IMR-90 (cell line): ENCODE data around the gene CAMK4. TPM values are rescaled to one million over a fixed set of nuclear protein-coding genes. Genes with fewer than 3 reads are reported as not detected.

ENCODE experiments used
- ATAC-seq: fragments of 200-7000 bp; cut with Tn5 transposase; 2 replicates; pipeline ENCODE4 v1.9.1; 2020; ENCODE audit warnings: low read depth, mild to moderate bottlenecking, moderate library complexity
- BruUV-seq: library from RNA; stranded (reverse); fragments of 400-500 nt; replicated peaks from 2 replicates; lab custom pipeline; 2021; lab: Mats Ljungman, UMichigan
- CTCF ChIA-PET: fragments of 300-600 bp; formaldehyde crosslinking; extraction: SDS; loops from one replicate; lab custom pipeline; 2021; ENCODE audit warnings: antibody characterized with exemption; lab: Yijun Ruan, JAX
- POLR2A ChIA-PET: fragments of 300-600 bp; sonication (Branson Sonifier 250); formaldehyde crosslinking; loops from one replicate; lab custom pipeline; 2022; ENCODE audit warnings: antibody characterized with exemption; ENCODE audit not compliant: unreplicated experiment; lab: Charles Lee
- DNase-seq: peaks from one replicate; pipeline ENCODE4 v3.0.0; 2013
- H2AFZ ChIP-seq: replicated peaks from 2 replicates; pipeline ENCODE3; 2013; ENCODE audit warnings: low read length, mild to moderate bottlenecking; ENCODE audit not compliant: poor library complexity
- H2AK5ac ChIP-seq: 2 replicates; pipeline ENCODE4 v1.6.1; 2013; ENCODE audit warnings: low read depth, low read length, inconsistent platforms
- H2AK9ac ChIP-seq: replicated peaks from 2 replicates; pipeline ENCODE3; 2013; ENCODE audit warnings: mild to moderate bottlenecking, low read depth, low read length, moderate library complexity; ENCODE audit not compliant: poor library complexity
- H2BK120ac ChIP-seq: 2 replicates; pipeline ENCODE4 v1.6.1; 2013; ENCODE audit warnings: low read depth, low read length, inconsistent platforms
- H2BK15ac ChIP-seq: 3 replicates; pipeline ENCODE4 v1.6.1; 2013; ENCODE audit warnings: low read depth, low read length, inconsistent platforms
- H2BK20ac ChIP-seq: 2 replicates; pipeline ENCODE4 v1.6.1; 2013; ENCODE audit warnings: low read depth, mild to moderate bottlenecking, inconsistent platforms, low read length, moderate library complexity
- H2BK5ac ChIP-seq: 2 replicates; pipeline ENCODE4 v1.6.1; 2013; ENCODE audit warnings: mild to moderate bottlenecking, low read depth, low read length, inconsistent platforms; ENCODE audit not compliant: poor library complexity, severe bottlenecking
- H3K14ac ChIP-seq: replicated peaks from 2 replicates; pipeline ENCODE4 v1.6.1; 2013; ENCODE audit warnings: low read depth, low read length, inconsistent platforms
- H3K18ac ChIP-seq: 2 replicates; pipeline ENCODE4 v1.6.1; 2013; ENCODE audit warnings: low read depth, low read length, control low read depth
- H3K23ac ChIP-seq: 2 replicates; pipeline ENCODE4 v1.6.1; 2013; ENCODE audit warnings: low read depth, low read length, inconsistent platforms
- H3K27ac ChIP-seq: 2 replicates; pipeline ENCODE4 v1.5.1; 2013; ENCODE audit warnings: mild to moderate bottlenecking, control low read depth, low read length; ENCODE audit not compliant: insufficient read depth
- H3K27me3 ChIP-seq: 2 replicates; pipeline ENCODE4 v1.6.1; 2013; ENCODE audit warnings: low read length; ENCODE audit not compliant: control insufficient read depth, insufficient read depth
- H3K36me3 ChIP-seq: 2 replicates; pipeline ENCODE4 v1.6.1; 2013; ENCODE audit warnings: low read length, mixed read lengths; ENCODE audit not compliant: control insufficient read depth, insufficient read depth
- H3K4ac ChIP-seq: 2 replicates; pipeline ENCODE4 v1.6.1; 2013; ENCODE audit warnings: low read depth, low read length, inconsistent platforms
- H3K4me1 ChIP-seq: 2 replicates; pipeline ENCODE4 v1.6.1; 2013; ENCODE audit warnings: low read length, mixed read lengths; ENCODE audit not compliant: control insufficient read depth, insufficient read depth
- H3K4me2 ChIP-seq: 2 replicates; pipeline ENCODE4 v1.6.1; 2013; ENCODE audit warnings: low read depth, mild to moderate bottlenecking, control low read depth, low read length, moderate library complexity
- H3K4me3 ChIP-seq: 2 replicates; pipeline ENCODE4 v1.5.1; 2013; ENCODE audit warnings: low read depth, mild to moderate bottlenecking, control low read depth, low read length, moderate library complexity; ENCODE audit not compliant: insufficient read depth
- H3K56ac ChIP-seq: 2 replicates; pipeline ENCODE4 v1.6.1; 2013; ENCODE audit warnings: low read length, inconsistent platforms; ENCODE audit not compliant: insufficient read depth; ENCODE audit errors: extremely low read depth
- H3K79me1 ChIP-seq, 2 experiments: 2 replicates each; pipeline ENCODE4 v1.6.1; 2013; ENCODE audit warnings: low read length in 2 of 2, inconsistent platforms in 1 of 2, low read depth in 1 of 2
- H3K9ac ChIP-seq: 2 replicates; pipeline ENCODE4 v1.6.1; 2013; ENCODE audit warnings: low read depth, low read length, control low read depth
- H3K9me1 ChIP-seq: 2 replicates; pipeline ENCODE4 v1.6.1; 2013; ENCODE audit warnings: low read length, inconsistent platforms; ENCODE audit not compliant: insufficient read depth
- H3K9me3 ChIP-seq: 2 replicates; pipeline ENCODE4 v1.6.1; 2013; ENCODE audit warnings: low read length; ENCODE audit not compliant: control insufficient read depth, insufficient read depth
- H4K20me1 ChIP-seq: 2 replicates; pipeline ENCODE4 v1.6.1; 2013; ENCODE audit warnings: low read length, inconsistent platforms; ENCODE audit not compliant: insufficient read depth
- H4K5ac ChIP-seq: 2 replicates; pipeline ENCODE4 v1.6.1; 2013; ENCODE audit warnings: mild to moderate bottlenecking, low read depth, low read length, control low read depth
- H4K8ac ChIP-seq, 2 experiments: 2 replicates each; pipeline ENCODE4 v1.6.1; 2013; ENCODE audit warnings: low read depth in 2 of 2, low read length in 2 of 2, control low read depth in 1 of 2, inconsistent platforms in 1 of 2
- H4K91ac ChIP-seq: 2 replicates; pipeline ENCODE4 v1.6.1; 2013; ENCODE audit warnings: low read depth, low read length, inconsistent platforms; ENCODE audit not compliant: insufficient read depth
- CTCF ChIP-seq: conservative IDR thresholded peaks from 2 replicates; pipeline ENCODE4 v1.5.1; 2012; ENCODE audit warnings: mild to moderate bottlenecking, low read depth, low read length, improper control_type of control experiment
- RFX5 ChIP-seq: IDR thresholded peaks from 2 replicates; pipeline ENCODE4 v1.8.0; 2012; ENCODE audit warnings: low read depth, mild to moderate bottlenecking, low read length, moderate library complexity
- WGBS, 2 experiments: methylation state at CpG; one replicate each; pipeline versions ENCODE4 v1.1.5 to v1.1.7; 2013; ENCODE audit warnings: missing lambda C conversion rate in 2 of 2; ENCODE audit not compliant: insufficient read length in 1 of 2; ENCODE audit errors: extremely low coverage in 2 of 2; 5-methylcytosine and 5-hydroxymethylcytosine counted together
- dilution Hi-C: fragments of 300-500 bp; cut with HindIII; formaldehyde crosslinking; loops from one replicate; pipeline ENCODE4 v1.14.3; 2018; ENCODE audit warnings: low sequenced_read_pairs; ENCODE audit not compliant: unreplicated experiment
- in situ Hi-C: fragments of 300-500 bp; cut with MboI; formaldehyde crosslinking; loops from 3 replicates; pipeline ENCODE4 v1.14.3; 2019; ENCODE audit warnings: low sequenced_read_pairs, inconsistent platforms, mixed read lengths
- intact Hi-C: fragments of 100-400 bp; cut with micrococcal nuclease; formaldehyde crosslinking; loops from 2 replicates; pipeline ENCODE4 v1.10.0; 2022
- polyA plus RNA-seq, 3 experiments: library from polyadenylated mRNA; depleted of rRNA; stranded (reverse); fragments of >200 nt; gene quantifications; 2 replicates each; pipeline ENCODE4 v1.2.3, GENCODE V29; 2012; ENCODE audit warnings: low replicate concordance in 1 of 3
- total RNA-seq: library from RNA; depleted of rRNA; stranded (reverse); fragments of >200 nt; gene quantifications from 2 replicates; pipeline ENCODE4 v1.2.3, GENCODE V29; 2012

The CAMK4 gene
- total and polyA plus RNA-seq, 2 of the 4 experiments (the other 2 are of a cell fraction) = 3.7 to 4.8 TPM

- no peak for TF ChIP-seq CTCF
Observed at GRCh38 chr5:111425205-111425604, 201.0 kb downstream of the CAMK4 start (continued).

DNA sequence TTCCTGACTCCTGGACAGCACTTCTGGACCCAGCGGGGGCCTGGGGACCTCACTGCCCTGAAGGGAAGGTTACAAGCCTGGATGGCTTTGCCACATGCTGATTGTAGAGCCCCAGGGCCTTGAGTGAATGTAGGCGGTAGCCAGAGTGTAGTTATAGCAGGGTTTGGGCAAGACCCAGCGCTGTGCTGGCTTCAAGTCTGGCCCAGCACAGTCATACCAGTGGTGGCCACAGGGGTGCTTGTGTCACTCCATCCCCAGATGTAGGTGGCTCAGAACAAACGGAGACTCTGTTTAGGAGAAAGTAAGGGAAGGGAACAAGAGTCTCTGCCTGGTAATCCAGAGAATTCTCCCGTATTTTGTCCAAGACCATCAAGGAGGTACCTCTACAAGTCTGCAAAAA, 203.6 kb downstream of the CAMK4 start:
- Histone ChIP-seq H2BK20ac (no peak overlapping the region), H3K4me1 (no peaks in the 10 kb centered on the region), H3K27ac (no peak overlapping the region), H3K4me2 (no peak overlapping the region), H3K9me3 (no peaks in the 10 kb centered on the region), H3K56ac (no peak overlapping the region), H2AK9ac (no peak overlapping the region), H2BK120ac (no peak overlapping the region), H3K18ac (no peak overlapping the region), H3K23ac (no peak overlapping the region), H2BK15ac (no peak overlapping the region), H3K9me1 (no peaks in the 10 kb centered on the region), H3K14ac (no peak overlapping the region), H3K27me3 (no peaks in the 10 kb centered on the region), H4K8ac (no peak overlapping the region), H3K36me3 (no peaks in the 10 kb centered on the region), H2AFZ (no peak overlapping the region), H4K20me1 (no peaks in the 10 kb centered on the region), H3K79me1 (no peaks in the 10 kb centered on the region), H4K91ac (no peak overlapping the region), H3K4ac (no peak overlapping the region), H2AK5ac (no peak overlapping the region), H4K5ac (no peak overlapping the region), H2BK5ac (no peak overlapping the region), H3K9ac (no peak overlapping the region), H3K4me3 (no peak overlapping the region)
- TF ChIP-seq RFX5 = no peak
- no TSS peak for BruUV-seq
- ChIA-PET CTCF (no interaction called here), POLR2A (no interaction called here)
- ATAC-seq (no peak), DNase-seq (no peak)
- intact Hi-C loops = no loop called here
- dilution Hi-C loops = no loop called here
- in situ Hi-C loops = no loop called here
- WGBS, 2 experiments = 100% methylated on average over 1 of the region's 5 CpGs; no CpG with 5 or more reads in 1 of the 2 experiments
